Stimulated activated CD4-positive, alpha-beta T cell treated with anti-CD3 and anti-CD28 coated beads, TNF-alpha, amount 100 ng/mL, for 48 hours (primary cell): ENCODE results near the gene ARFGAP2.
A peak's percentile ranks its signal among the peaks of the same experiment; 100 is the strongest.
"Not testable (repeated sequence)": the region's sequence is repeated elsewhere in the genome, so short reads cannot be mapped to it uniquely, and the experiment has no call there.

Experiments used
- DNase-seq, 3 donors: peaks; one replicate each; pipeline ENCODE4 v3.0.0-alpha.2; 2020; ENCODE audit warnings: low read depth in 3 of 3

ARFGAP2 gene

GRCh38 chr11:47176328-47177228 is at the start of gene ARFGAP2:
TSS of gene ARFGAP2 (minus strand) at chr11:47176879. CDS start at chr11:47176853, 26 bp downstream.
- peak; percentile 89 to 96 (median 94) for DNase-seq

- no peak for DNase-seq
Measured at GRCh38 chr11:47225552-47226400, 49.1 kb upstream of the ARFGAP2 start.

DNA sequence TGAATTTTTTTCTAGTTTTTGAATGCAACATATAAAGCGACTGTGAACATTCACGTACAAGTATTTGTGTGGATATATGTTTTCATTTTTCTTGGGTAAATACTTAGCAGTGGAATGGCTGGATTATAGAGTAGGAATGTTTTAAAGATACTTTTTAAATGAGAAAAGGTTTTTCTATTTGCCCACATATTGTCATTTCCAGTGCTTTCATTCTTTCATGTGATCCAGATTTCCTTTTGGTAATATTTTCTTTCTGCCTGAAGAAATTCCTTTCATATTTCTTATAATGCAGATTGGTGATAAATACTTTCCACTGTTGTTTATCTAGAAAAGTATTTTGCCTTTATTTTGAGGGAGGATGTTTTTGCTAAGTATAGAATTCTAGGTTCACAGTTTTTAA is 46.0 kb upstream of the ARFGAP2 start:
- no peak for DNase-seq

- no peak for DNase-seq
Measured at GRCh38 chr11:47220401-47220821, 43.7 kb upstream of the ARFGAP2 start.

- peak; percentile 43 to 61 (median 51) for DNase-seq
Measured at GRCh38 chr11:47216121-47216798, 39.6 kb upstream of the ARFGAP2 start.

GRCh38 chr11:47215366-47215910 is 38.8 kb upstream of the ARFGAP2 start:
- DNase-seq, result no peak

DNA sequence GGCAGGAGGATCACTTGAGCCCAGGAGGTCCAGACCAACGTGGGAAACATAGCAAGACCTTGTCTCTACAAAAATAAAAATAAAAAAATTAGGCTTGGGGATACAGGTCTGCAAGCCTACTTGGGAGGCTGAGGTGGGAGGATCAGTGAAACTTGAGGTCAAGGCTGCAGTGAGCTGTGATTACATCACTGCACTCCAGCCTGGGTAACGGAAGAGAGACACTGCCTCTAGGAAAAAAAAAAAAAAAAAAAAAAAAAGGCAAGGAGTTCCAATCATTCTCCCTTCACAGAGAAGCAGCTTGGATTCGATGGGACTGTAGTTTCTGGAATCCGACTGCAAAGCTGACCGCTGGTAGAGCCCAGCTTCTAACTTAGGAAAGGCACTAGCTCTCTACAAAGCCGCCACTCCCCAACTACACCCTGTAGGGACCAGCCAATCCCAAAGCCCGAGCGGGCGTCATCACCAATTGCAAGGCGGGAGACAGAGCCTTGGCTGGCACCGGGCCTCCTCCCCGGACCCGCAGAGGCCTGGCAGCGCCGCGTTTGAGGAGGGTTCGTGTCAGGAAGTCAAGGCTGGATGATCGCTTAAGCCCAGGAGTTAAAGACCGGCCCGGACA is 37.4 kb upstream of the ARFGAP2 start:
- peak; percentile 79 to 87 (median 80) for DNase-seq

DNA sequence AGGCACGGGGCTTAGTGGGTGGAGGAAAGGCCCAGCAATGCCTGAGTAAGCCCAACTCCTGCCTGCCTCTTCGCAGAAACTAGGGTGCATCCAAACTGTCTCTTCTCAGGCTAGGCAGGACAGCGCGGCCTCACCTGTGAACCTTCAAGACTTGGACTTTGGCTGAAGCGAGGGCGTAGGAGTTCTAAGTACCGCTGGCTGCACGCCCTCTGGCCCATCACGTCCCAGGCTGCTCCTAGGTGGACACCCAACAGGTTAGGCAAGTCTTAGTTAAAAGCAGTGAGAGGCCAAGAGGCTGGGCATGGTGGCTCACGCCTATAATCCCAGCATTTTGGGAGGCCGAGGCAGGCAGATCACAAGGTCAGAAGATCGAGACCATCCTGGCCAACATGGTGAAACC is 36.3 kb upstream of the ARFGAP2 start:
- no peak for DNase-seq

GRCh38 chr11:47208628-47209027 is 31.9 kb upstream of the ARFGAP2 start:
- DNase-seq, result no peak

GRCh38 chr11:47208008-47208552 is 31.4 kb upstream of the ARFGAP2 start:
- not testable (repeated sequence) for DNase-seq

- DNase-seq, result no peak
Measured at GRCh38 chr11:47207459-47207858, 30.8 kb upstream of the ARFGAP2 start.

- DNase-seq, result not testable (repeated sequence)
Measured at GRCh38 chr11:47206577-47206976, 29.9 kb upstream of the ARFGAP2 start.

- DNase-seq, result no peak
Measured at GRCh38 chr11:47204637-47204989, 27.9 kb upstream of the ARFGAP2 start.

GRCh38 chr11:47202576-47202975 is 25.9 kb upstream of the ARFGAP2 start:
- DNase-seq, result no peak

DNA sequence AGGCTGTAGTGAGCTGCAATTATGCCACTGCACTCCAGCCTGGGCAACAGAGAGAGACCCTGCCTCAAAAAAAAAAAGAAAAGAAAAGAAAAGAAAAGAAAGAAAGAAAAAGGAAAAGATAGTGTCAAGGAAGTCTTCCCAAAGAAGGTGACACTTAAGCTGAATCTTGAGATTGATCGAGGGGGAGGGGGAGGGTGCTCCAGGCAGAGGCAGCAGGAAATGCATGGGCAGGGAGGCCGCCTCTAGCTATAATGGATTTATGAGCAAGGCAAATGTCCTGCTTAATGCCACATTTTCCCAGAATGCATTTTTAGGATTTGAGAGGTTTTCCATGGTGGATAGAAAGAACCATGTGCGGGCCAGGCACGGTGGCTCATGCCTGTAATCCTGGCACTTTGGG is 24.3 kb upstream of the ARFGAP2 start:
- no peak for DNase-seq

GRCh38 chr11:47198161-47198560 is 21.5 kb upstream of the ARFGAP2 start:
- not testable (repeated sequence) for DNase-seq

GRCh38 chr11:47192111-47192510 is 15.4 kb upstream of the ARFGAP2 start:
- no peak for DNase-seq

GRCh38 chr11:47191137-47191536 is 14.5 kb upstream of the ARFGAP2 start:
- DNase-seq, result not testable (repeated sequence)

GRCh38 chr11:47189100-47189834 is 12.6 kb upstream of the ARFGAP2 start:
- no peak for DNase-seq

DNA sequence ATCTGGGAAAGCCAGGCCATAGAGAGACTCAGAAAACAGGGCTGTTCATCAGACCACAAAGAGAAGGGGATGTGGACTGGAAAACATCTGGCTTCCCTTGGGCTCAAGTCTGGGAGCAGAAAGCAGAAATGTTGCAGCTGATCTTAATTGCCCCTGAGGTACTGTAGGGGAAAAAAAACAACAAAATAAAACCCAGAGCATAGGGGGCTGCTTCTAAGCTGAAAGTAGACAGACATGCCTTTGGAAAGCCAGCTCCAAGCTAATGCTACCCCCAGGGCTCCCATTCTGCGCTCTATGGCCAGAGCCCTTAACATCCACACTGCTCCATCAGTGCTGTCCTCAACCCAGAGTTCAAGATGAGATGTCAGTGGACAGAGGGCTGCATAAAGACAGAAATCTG is 11.6 kb upstream of the ARFGAP2 start:
- DNase-seq, result no peak
